Stimulated activated naive B cell treated with anti-CD40 and anti-IgM and Interleukin-4, amounts not matched to agents 10 μg/mL and 1 μg/mL and 100 μg/mL, for 72 hours (primary cell): ENCODE results near the gene SARNP.

Experiments
- ATAC-seq, 2 donors: fragments of 150-1000 bp; cut with Tn5 transposase; replicated peaks; 2 replicates each; pipeline ENCODE4 v1.10.0; 2021; ENCODE audit warnings: moderate library complexity in 1 of 2
- DNase-seq: peaks from one replicate; pipeline ENCODE4 v3.0.0; 2021
- H3K27ac Mint-ChIP-seq: one replicate; pipeline ENCODE4 v1.8.0; 2022; ENCODE audit warnings: mild to moderate bottlenecking, mixed read lengths
- H3K27me3 Mint-ChIP-seq, 2 donors: one replicate each; pipeline ENCODE4 v1.8.0; 2022; ENCODE audit warnings: mixed read lengths in 2 of 2
- H3K36me3 Mint-ChIP-seq, 2 donors: one replicate each; pipeline ENCODE4 v1.8.0; 2022; ENCODE audit warnings: mixed read lengths in 2 of 2, mild to moderate bottlenecking in 1 of 2
- H3K4me1 Mint-ChIP-seq, 2 donors: one replicate each; pipeline ENCODE4 v1.8.0; 2022; ENCODE audit warnings: mixed read lengths in 2 of 2, mild to moderate bottlenecking in 1 of 2
- H3K4me3 Mint-ChIP-seq, 2 donors: one replicate each; pipeline ENCODE4 v1.8.0; 2022; ENCODE audit warnings: mild to moderate bottlenecking in 2 of 2, mixed read lengths in 2 of 2, moderate library complexity in 1 of 2
- H3K9me3 Mint-ChIP-seq, 2 donors: one replicate each; pipeline ENCODE4 v1.8.0; 2022; ENCODE audit warnings: mixed read lengths in 2 of 2, mild to moderate bottlenecking in 1 of 2

SARNP gene

GRCh38 chr12:55715833-55716581, 101.5 kb downstream of the SARNP start, which contains the start of gene BLOC1S1:
Gene BLOC1S1 (plus strand): TSS chr12:55716046. CDS start chr12:55716052, 6 bp downstream.
- peak within 1 kb of the TSS; percentile 98 for H3K27ac Mint-ChIP-seq
- peaks cover 4 to 14% of the 10 kb centered on the region in 2 donors for H3K36me3 Mint-ChIP-seq
- DNase-seq, result peak; percentile 89
- peak; percentile 93 to 94 for ATAC-seq
- H3K27me3 Mint-ChIP-seq, result no peaks in the 10 kb centered on the region
- no peaks in the 10 kb centered on the region for H3K9me3 Mint-ChIP-seq
- H3K4me3 Mint-ChIP-seq, result peak within 1 kb of the TSS; percentile 93 to 95
- peaks cover 24 to 43% of the 10 kb centered on the region in 2 donors for H3K4me1 Mint-ChIP-seq

- peaks cover 4 to 14% of the 10 kb centered on the region in 2 donors for H3K36me3 Mint-ChIP-seq
- peak overlapping the region; percentile 93 to 95 for H3K4me3 Mint-ChIP-seq
- no peak for DNase-seq
- no peak for ATAC-seq
- no peaks in the 10 kb centered on the region for H3K27me3 Mint-ChIP-seq
- H3K9me3 Mint-ChIP-seq, result no peaks in the 10 kb centered on the region
- peaks cover 24 to 43% of the 10 kb centered on the region in 2 donors for H3K4me1 Mint-ChIP-seq
- peak overlapping the region; percentile 98 for H3K27ac Mint-ChIP-seq
Measured at GRCh38 chr12:55715169-55715764, 102.3 kb downstream of the SARNP start.

GRCh38 chr12:55713721-55714120, 103.8 kb downstream of the SARNP start:
- ATAC-seq (no peak), DNase-seq (no peak)
- Mint-ChIP-seq H3K36me3 (peaks cover 4 to 11% of the 10 kb centered on the region in 2 donors), H3K9me3 (no peaks in the 10 kb centered on the region), H3K4me3 (no peak overlapping the region), H3K4me1 (peaks cover 28 to 40% of the 10 kb centered on the region in 2 donors), H3K27ac (no peak overlapping the region), H3K27me3 (peaks cover 0 to 9% of the 10 kb centered on the region in 2 donors)

DNA sequence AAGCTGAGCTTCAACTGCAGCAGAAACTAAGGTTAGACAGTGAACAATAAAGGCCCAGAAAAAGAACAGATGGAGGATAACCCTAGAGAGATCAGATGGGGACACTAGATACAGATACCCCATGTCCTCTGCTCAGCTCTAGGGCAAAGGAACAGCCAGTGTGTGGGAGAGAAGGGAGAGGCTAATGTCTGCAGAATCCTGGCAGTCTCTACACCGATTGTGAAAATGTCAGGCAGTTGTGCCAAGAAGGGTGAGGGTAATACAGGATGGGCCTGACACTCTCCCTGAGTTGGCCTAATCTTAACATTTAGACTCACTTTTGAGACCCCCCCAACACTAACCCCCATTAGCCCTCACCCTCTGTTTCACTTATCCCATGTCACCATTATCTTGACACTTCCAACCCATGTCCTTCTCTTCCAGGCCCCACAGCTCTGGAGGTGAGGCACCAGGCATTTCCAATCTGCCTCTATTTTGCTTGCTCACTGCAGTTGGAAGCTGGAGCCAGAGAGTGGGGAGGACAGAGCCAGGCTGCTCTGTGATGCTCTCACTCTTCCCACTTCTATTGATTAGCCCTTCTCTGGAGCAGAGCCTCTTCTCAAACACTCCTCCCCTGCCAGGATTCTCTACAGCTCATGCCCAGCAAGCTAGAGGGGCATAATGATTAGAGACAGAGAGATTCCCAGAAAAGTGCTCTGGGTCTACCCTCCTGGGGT, 104.7 kb downstream of the SARNP start:
- Mint-ChIP-seq H3K9me3 (no peaks in the 10 kb centered on the region), H3K4me1 (peaks cover 28 to 39% of the 10 kb centered on the region in 2 donors), H3K27me3 (peaks cover 0 to 14% of the 10 kb centered on the region in 2 donors), H3K27ac (no peak overlapping the region), H3K36me3 (peaks cover 0 to 3% of the 10 kb centered on the region in 2 donors), H3K4me3 (no peak overlapping the region)
- DNase-seq (no peak), ATAC-seq (no peak)

- Mint-ChIP-seq H3K9me3 (no peaks in the 10 kb centered on the region), H3K4me1 (peaks cover 25 to 35% of the 10 kb centered on the region in 2 donors), H3K27ac (no peak overlapping the region), H3K4me3 (no peak overlapping the region), H3K36me3 (peaks cover 0 to 3% of the 10 kb centered on the region in 2 donors), H3K27me3 (peaks cover 4 to 17% of the 10 kb centered on the region in 2 donors)
- ATAC-seq, result no peak
- no peak for DNase-seq
Measured at GRCh38 chr12:55711786-55712553, 105.6 kb downstream of the SARNP start.

- peak overlapping the region; percentile 68 to 84 for H3K4me3 Mint-ChIP-seq
- H3K4me1 Mint-ChIP-seq, result peaks cover 22 to 30% of the 10 kb centered on the region in 2 donors
- peaks cover 8 to 21% of the 10 kb centered on the region in 2 donors for H3K27me3 Mint-ChIP-seq
- H3K9me3 Mint-ChIP-seq, result no peaks in the 10 kb centered on the region
- no peak for DNase-seq
- H3K27ac Mint-ChIP-seq, result no peak overlapping the region
- no peak for ATAC-seq
- no peaks in the 10 kb centered on the region for H3K36me3 Mint-ChIP-seq
Measured at GRCh38 chr12:55708695-55709233, 108.8 kb downstream of the SARNP start.

DNA sequence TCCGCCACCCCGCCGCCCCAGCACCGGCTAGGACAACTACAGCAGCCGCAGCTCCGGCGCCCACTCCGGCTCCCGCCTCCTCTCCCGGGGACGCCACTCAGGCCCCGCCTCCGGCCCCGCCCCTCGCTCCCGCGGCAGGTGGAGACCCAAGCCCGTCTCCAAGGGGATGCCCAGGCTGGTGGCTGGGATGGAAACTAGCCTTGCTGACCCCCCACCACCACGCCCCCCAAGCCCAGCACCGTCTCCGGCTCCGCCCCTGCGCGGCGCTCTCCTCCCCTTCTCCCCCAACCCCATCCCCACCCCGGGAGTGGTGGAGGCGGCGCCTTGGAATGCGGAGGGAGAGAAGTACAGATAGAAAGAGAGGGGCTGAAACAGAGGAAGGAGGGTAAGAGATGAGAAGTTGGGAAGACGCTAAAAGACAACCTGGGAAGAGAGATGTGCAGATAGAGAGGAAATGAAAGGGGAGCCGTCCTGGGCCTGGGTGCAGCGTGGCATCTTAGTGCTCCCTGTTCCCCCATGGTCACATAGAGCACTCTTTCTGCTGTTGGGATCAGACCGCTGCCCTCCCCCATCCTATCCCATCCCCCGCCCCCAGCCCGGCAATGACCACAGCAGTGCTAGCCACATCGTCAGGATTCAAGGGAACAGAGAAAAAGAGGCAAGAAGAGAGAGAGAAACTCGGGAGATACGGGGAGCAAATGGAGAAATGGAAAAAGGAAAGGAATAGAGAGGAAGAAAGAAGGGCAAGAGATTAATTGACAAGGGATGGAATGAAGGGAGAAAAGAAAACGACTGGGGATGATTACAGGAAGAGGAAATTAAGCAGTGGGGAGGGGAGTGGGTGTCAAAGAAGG, 109.5 kb downstream of the SARNP start, which contains the start of gene ITGA7:
TSS of gene ITGA7 (minus strand) at position 64 of the 854 bp plus-strand sequence. CDS start 222 bp downstream, outside the sequence.
- Mint-ChIP-seq H3K27ac (peak within 1 kb of the TSS; percentile 10), H3K4me3 (peak within 1 kb of the TSS; percentile 68 to 84), H3K36me3 (no peaks in the 10 kb centered on the region), H3K4me1 (peaks cover 22 to 30% of the 10 kb centered on the region in 2 donors), H3K9me3 (no peaks in the 10 kb centered on the region), H3K27me3 (peaks cover 8 to 21% of the 10 kb centered on the region in 2 donors)
- peak; percentile 73 to 76 for ATAC-seq
- DNase-seq, result peak; percentile 20
